NCI-H345 treated with DMSO at 0.1 percent for 48 hours (cell line): Measurements from ENCODE around the gene POMGNT2.

ENCODE experiments used
- DNase-seq: peaks from one replicate; lab custom pipeline; 2025; ENCODE audit not compliant: unreplicated experiment; lab: John Stamatoyannopoulos, UW

Gene POMGNT2

GRCh38 chr3:43104039-43104438 is 1.8 kb downstream of the POMGNT2 start:
- no peak for DNase-seq

DNA sequence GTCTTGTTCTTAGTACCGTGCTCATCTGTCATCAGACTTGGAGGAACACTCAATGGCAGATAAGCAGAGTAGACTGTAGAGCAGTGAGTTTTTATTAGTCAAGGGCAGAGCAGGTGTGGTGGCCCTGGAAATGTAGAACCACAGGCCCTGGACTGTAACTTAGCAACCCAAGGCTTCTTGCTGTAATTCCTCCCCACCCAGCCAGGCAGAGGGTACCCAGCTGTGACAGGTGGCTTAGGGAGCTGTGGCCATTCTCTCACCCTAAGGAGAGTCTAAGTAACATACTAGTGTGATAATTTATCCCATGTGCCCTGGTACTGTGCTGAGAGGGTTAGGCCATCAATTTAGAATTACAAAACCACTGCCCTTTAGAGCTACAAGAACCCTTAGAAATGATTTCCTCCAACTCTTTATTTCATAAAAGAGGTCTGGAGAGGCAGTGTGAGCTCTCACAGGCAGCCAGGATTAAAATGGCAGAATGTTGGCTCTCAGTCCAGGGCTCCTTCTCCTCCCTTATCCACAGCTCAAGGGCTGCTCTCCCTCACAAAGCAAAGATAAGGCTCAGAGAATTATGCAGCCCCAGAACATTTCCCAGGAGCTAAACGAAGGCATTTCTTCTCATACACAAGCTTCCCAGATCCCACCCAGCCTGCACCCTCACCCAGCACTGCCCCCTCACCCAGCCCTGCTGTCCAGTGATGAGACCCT is 3.0 kb downstream of the POMGNT2 start:
- peak; percentile 3 for DNase-seq

DNA sequence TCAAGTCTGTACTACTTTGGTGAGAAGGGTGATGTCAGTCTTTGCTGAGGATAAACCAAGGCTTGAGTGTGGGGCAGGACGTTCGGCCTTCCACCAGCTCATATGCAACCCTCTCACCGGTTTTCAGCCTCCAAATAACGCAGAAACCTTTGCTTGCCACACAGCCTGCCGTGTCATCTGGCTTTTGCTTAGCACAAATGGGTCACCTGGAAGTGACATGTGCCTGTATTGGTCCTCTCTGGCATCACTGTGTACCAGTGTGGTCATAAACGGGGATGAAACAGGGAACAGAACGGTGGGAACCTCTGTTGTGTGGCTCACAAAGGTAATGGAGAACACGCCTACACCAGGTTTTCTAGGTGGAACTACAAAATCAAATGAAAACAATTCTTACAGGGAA is 7.1 kb downstream of the POMGNT2 start:
- DNase-seq = no peak

GRCh38 chr3:43097400-43098080 is 8.3 kb downstream of the POMGNT2 start:
- DNase-seq = no peak

DNA sequence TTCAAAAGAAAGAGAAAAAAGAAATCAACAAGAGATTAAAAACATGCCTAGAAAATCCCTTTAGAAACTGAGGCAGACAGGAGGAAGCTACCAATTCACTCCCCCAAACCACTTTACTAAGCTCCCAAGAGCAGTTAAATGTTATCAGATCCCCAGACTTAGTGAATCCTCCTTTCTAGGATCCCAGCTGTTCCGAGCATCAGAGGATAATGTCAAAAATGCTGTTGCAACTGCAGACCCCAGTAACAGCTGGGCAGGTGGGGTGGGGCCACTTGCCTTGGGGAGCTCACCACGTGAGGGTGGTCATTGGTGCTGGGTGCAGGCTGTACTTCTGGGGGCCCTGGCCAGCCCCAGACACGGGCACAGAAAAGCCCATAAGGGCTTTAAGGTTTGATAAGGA is 9.1 kb downstream of the POMGNT2 start:
- DNase-seq = no peak

- DNase-seq = no peak
Measured at GRCh38 chr3:43095370-43095769, 10.5 kb downstream of the POMGNT2 start.

DNA sequence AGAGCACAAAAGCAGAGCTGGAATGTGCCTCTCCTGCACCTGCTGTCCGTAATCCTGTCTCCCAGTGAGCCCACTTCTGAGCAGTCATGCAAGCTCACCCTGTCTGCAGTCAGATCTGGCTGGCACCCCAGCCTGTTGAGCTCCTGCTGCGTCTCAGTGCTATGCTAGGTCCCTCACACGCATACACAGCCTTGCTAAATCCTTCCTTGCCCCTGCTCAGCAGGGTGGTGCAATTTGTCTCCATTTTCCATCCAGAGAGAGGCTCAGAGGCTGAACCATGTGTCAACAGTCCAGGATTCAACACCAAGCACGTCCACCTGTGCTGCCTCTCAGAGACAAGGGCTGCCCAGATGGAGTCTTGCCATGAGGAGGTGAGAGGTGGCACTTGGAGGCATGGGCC is 11.0 kb downstream of the POMGNT2 start:
- DNase-seq = peak; percentile 73

GRCh38 chr3:43094381-43094780 is 11.5 kb downstream of the POMGNT2 start:
- no peak for DNase-seq

DNA sequence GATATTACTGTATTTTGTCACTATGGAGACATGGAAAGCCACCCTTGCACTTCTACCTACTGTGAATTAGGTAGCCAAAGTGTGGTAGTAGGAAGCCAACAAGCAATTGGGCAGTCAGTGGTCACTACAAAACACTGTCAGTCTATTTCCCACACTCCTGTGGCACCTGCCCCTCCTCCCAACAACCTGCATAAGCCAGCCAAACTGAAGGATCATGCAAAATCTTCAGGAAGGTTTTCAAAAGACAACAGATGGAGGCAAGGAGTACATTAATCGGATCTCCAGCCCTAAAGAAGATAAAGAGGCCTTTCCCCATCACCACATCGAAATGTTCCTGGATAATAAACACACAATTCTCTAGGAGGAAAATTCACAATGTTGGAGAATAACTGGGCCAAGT is 11.9 kb downstream of the POMGNT2 start:
- DNase-seq = no peak

DNA sequence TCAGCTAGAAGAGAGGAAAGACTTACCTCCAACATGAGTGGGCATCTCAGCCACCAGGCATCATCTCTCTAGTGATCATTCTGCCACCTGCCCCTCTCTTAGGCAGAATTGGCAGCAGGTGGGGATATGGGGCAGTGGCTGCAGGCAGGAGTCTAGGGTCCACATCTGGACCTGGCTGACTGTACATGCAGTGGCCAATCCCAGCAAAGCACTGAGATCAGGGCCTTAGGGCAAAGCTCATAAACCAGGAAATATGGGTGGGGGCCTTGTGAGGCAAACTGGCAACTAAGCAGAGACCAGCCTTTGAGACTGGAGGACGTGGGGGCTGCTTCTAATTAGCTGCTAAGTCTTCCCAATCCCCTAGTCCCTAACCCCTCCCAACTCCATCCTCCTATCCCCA is 12.9 kb downstream of the POMGNT2 start:
- DNase-seq = no peak

DNA sequence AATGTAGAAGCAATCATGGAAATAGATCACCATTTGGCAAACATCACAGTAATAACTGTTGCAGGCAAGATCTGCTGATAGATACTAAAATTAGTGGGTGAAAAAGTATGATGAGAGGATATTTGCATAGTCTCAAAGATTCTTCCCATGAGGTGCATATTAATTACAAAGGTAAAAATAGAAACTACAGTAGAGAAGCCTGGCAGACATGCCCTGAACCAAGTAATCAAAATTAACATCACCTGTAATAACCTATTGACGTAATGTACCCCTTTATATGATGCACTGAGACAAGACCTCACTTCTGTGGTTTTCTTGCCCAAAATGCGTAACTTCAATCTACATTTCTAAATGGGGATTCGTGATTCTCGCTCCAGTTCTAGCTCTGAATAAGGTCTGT is 14.4 kb downstream of the POMGNT2 start:
- no peak for DNase-seq

GRCh38 chr3:43090238-43090637 is 15.6 kb downstream of the POMGNT2 start:
- DNase-seq = no peak

DNA sequence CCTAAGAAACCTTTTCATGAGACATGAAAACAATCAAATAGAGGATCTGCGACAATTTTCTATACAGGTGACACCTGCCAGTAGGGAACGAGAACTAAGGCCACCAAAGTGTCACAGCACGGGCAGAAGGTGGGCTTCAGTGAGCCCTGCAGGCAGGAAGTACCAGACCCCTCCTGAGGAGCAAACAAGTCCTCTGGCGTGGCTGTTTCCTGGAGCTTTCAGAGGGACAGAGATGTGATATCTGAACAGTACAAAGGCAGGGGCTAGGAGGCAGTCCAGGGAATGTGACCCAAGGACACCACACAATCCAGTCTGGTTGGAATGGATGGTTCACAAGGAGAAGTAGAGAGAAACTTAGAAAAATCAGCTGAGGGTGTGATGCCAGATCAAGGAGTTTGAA is 16.8 kb downstream of the POMGNT2 start:
- no peak for DNase-seq

GRCh38 chr3:43087249-43087776 is 18.6 kb downstream of the POMGNT2 start:
- DNase-seq = no peak

- no peak for DNase-seq
Measured at GRCh38 chr3:43086460-43087165, 19.3 kb downstream of the POMGNT2 start.

- no peak for DNase-seq
Measured at GRCh38 chr3:43082457-43082856, 23.4 kb downstream of the POMGNT2 start.

DNA sequence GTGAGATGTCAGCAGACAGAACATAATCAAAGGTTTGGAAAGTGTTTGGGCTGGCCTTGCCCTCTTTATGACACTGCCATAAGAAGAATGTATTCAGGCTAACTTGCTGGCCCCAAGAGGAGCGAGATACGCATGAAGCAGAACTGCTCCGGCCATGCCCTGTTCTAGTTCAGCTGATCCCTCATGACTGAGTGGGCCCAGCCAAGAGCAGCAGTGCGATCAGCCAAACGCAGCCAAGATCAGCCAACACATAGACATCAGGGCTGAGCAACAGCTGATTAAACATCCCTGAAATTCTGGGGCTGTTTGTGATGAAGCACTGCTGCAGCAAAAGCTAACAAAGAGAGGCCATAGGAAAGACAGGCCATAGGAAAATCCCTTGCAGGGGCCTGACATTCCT is 24.1 kb downstream of the POMGNT2 start:
- DNase-seq = no peak

- no peak for DNase-seq
Measured at GRCh38 chr3:43080726-43081568, 24.9 kb downstream of the POMGNT2 start.

DNA sequence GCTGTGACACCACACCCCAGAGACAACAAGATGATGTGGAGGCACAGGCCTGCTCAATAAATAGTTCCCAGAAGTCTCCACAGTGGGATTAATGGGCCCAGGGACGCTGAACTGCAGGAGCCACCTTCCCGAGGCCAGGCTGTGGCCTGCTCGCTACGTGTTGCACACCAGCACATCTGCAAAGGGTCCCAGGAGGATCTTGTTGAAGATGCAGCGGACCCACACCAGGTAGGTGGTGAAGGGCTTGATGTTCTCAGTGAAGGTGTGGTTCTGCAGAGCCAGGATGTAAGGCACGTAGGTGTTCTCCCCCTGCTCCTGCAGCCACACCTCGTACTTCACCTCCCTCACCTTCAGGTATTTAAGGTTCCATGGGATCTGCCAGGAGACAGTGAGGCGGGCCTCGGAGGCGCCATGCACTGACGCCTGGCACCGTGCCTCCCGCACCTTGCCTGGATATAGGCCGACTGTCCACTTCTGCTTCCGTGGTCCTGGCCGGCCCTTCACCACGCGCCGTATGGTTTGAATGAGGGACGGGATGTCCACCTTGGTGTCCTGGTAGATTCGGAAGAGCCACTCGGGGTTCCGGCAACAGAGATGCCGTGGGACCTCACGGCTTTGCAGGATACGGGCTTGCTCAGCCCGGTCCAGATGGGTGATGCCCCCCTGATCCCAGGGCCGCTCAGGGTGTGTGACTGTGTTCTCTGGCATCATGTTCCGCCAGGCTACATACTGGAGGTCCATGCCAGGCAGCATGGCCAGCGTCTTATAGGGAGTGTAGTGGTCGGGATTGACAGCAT is 26.1 kb downstream of the POMGNT2 start:
- DNase-seq = no peak

DNA sequence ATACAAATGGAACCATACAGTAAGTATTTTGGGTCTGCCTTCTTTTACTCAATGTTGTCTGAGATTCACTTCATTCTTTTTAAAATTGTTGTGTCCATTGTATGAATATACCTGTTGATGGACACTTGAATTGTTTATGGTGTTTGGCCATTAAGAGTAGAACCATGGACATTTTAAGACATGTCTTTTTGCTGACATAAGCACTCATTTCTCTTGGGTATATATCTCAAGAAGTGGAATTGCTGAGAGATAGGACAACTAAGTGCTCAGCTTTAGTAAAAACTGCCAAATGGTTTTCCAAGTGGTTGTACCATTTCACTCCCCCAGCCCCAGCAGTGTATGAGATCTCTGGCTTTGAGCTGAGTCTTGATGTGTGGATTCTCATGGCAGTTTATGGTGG is 28.2 kb downstream of the POMGNT2 start:
- no peak for DNase-seq
